Measurements from ENCODE around the gene RALGPS2.

DNA sequence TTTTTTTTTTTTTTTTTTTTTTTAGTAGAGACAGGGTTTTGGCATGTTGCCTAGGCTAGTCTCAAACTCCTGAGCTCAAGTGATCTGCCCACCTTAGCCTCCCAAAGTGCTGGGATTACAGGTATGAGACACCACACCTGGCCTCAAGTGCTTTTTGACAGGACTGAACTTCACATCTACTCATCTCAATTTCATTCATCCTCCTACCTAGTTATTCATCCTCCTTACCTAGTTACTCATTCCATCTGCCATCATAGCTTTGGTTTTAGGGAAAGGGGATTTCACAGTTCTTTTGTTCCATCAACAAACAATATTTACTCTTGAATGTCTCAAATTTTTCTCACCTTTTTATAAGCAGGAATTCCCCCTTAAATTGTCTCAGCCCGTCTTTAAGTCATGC lies 38.6 kb upstream of the RALGPS2 start:
- TF ChIP-seq, protein P1, sequence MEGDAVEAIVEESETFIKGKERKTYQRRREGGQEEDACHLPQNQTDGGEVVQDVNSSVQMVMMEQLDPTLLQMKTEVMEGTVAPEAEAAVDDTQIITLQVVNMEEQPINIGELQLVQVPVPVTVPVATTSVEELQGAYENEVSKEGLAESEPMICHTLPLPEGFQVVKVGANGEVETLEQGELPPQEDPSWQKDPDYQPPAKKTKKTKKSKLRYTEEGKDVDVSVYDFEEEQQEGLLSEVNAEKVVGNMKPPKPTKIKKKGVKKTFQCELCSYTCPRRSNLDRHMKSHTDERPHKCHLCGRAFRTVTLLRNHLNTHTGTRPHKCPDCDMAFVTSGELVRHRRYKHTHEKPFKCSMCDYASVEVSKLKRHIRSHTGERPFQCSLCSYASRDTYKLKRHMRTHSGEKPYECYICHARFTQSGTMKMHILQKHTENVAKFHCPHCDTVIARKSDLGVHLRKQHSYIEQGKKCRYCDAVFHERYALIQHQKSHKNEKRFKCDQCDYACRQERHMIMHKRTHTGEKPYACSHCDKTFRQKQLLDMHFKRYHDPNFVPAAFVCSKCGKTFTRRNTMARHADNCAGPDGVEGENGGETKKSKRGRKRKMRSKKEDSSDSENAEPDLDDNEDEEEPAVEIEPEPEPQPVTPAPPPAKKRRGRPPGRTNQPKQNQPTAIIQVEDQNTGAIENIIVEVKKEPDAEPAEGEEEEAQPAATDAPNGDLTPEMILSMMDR (IDR thresholded peaks at IDR 0.05) = no peak
- TF ChIP-seq POLR2A (IDR thresholded peaks at IDR 0.05) = no peak
